Body of pancreas (tissue), 4 donors: Measurements from ENCODE around the gene C5. TPM values are rescaled to one million over a fixed set of nuclear protein-coding genes. Genes with fewer than 3 reads are reported as not detected.

Source experiments
- ATAC-seq: fragments of 150-250 bp; one replicate; pipeline ENCODE4 v1.9.1; 2016
- DNase-seq, 4 donors: peaks; one replicate each; pipeline ENCODE4 v3.0.0-alpha.2; 2019
- H3K27ac ChIP-seq, 4 donors: fragments of 200-600 bp; sonication (generic); 1 replicate in 3 of 4; 2 replicates in 1 of 4; pipeline versions ENCODE4 v1.5.1 to v1.6.1; 2016 to 2019; ENCODE audit warnings: mild to moderate bottlenecking in 1 of 4, mixed read lengths in 1 of 4, moderate library complexity in 1 of 4
- H3K27me3 ChIP-seq, 2 donors: fragments of 200-600 bp; sonication (generic); one replicate each; pipeline ENCODE4 v1.6.0; 2016; ENCODE audit warnings: mild to moderate bottlenecking in 1 of 2
- H3K36me3 ChIP-seq, 2 donors: fragments of 200-600 bp; sonication (generic); replicated peaks in 1 of 2; 2 replicates each; pipeline ENCODE4 v1.5.1; 2016; ENCODE audit warnings: low read depth in 2 of 2; ENCODE audit not compliant: insufficient read depth in 1 of 2
- H3K4me1 ChIP-seq: fragments of 200-600 bp; sonication (generic); one replicate; pipeline ENCODE4 v1.6.0; 2016
- H3K4me3 ChIP-seq, 2 donors: fragments of 200-600 bp; sonication (generic); 1 replicate in 1 of 2; 2 replicates in 1 of 2; pipeline ENCODE4 v1.5.1; 2016 to 2019
- H3K9me3 ChIP-seq, 3 donors: fragments of 200-600 bp; sonication (generic); 1 replicate in 2 of 3; 2 replicates in 1 of 3; pipeline ENCODE4 v1.5.1; 2016
- POLR2A ChIP-seq, 3 donors: fragments of 450-650 bp; IDR thresholded peaks; one replicate each; pipeline ENCODE4 v1.6.1; 2016; ENCODE audit warnings: antibody characterized with exemption in 3 of 3, mild to moderate bottlenecking in 2 of 3
- WGBS, 2 donors: methylation state at CpG; one replicate each; pipeline ENCODE4 v1.1.5; 2017; 5-methylcytosine and 5-hydroxymethylcytosine counted together
- intact Hi-C: fragments of 100-400 bp; cut with DNase I; formaldehyde crosslinking; loops from one replicate; pipeline ENCODE4 v1.15.1; 2023
- total RNA-seq, 2 donors: library from RNA; depleted of rRNA; stranded (reverse); fragments of >200 nt; gene quantifications; one replicate each; pipeline ENCODE4 v1.1.0, GENCODE V29; 2016
- TF ChIP-seq, protein P1 (sequence below), 7 experiments: fragments of 450-650 bp in 4 of 7; fragments of 200-600 bp in 3 of 7; sonication (generic) in 3 of 7; IDR thresholded peaks; one replicate each; pipeline ENCODE4 v1.5.1; 2016 to 2019; ENCODE audit warnings: antibody characterized with exemption in 7 of 7

Gene C5
- total RNA-seq, 2 donors from 2014 or later, result 7.3 to 16.1 TPM

DNA sequence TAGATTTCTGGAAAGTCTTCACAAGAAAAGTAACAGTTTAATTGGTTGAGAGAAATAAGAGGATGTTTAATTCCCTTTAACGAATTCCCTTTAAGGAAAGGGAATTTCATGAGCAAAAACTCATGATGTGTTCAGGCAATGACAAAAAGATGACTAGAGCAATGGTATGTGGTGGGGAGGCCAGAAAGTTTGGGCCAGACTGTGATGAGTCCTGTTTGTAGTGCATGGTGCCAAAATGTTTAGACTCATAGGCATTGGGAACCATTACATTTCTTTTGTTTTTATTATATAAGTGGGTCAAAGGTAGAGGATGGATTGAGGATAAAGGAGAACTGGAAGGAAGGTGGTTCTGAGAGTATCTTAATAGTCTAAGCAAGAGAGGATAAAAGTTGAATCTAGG, 35.6 kb upstream of the C5 start:
- Histone ChIP-seq H3K36me3 (peaks cover 0 to 9% of the 10 kb centered on the region in 2 donors), H3K4me3 (no peak overlapping the region), H3K4me1 (no peaks in the 10 kb centered on the region), H3K27ac (no peak overlapping the region), H3K27me3 (no peaks in the 10 kb centered on the region), H3K9me3 (no peaks in the 10 kb centered on the region)
- no peak for TF ChIP-seq POLR2A (IDR thresholded peaks at IDR 0.05)
- TF ChIP-seq, protein P1, sequence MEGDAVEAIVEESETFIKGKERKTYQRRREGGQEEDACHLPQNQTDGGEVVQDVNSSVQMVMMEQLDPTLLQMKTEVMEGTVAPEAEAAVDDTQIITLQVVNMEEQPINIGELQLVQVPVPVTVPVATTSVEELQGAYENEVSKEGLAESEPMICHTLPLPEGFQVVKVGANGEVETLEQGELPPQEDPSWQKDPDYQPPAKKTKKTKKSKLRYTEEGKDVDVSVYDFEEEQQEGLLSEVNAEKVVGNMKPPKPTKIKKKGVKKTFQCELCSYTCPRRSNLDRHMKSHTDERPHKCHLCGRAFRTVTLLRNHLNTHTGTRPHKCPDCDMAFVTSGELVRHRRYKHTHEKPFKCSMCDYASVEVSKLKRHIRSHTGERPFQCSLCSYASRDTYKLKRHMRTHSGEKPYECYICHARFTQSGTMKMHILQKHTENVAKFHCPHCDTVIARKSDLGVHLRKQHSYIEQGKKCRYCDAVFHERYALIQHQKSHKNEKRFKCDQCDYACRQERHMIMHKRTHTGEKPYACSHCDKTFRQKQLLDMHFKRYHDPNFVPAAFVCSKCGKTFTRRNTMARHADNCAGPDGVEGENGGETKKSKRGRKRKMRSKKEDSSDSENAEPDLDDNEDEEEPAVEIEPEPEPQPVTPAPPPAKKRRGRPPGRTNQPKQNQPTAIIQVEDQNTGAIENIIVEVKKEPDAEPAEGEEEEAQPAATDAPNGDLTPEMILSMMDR (IDR thresholded peaks at IDR 0.05), result no peak
- DNase-seq, result no peak
- ATAC-seq, result no peak
- intact Hi-C loops, result no loop called here
- WGBS, 2 donors, result 71 to 78% methylated on average over 1 of the region's 1 CpG

GRCh38 chr9:121082075-121082474, 32.0 kb upstream of the C5 start:
- H3K27me3 ChIP-seq, result no peaks in the 10 kb centered on the region

GRCh38 chr9:121075251-121076036, 25.4 kb upstream of the C5 start:
- H3K36me3 ChIP-seq, result no peaks in the 10 kb centered on the region
- 3 to 5% methylated on average over 19 of the region's 19 CpGs for WGBS, 2 donors
- H3K27ac ChIP-seq, result peak overlapping the region; percentile 72 to 91 (median 82)
- DNase-seq, result no peak
- H3K4me3 ChIP-seq, result peak overlapping the region; percentile 44 to 68
- no peak for TF ChIP-seq POLR2A (IDR thresholded peaks at IDR 0.05)
- TF ChIP-seq, protein P1 (IDR thresholded peaks at IDR 0.05), result no peak
- intact Hi-C loops, result no loop called here
- H3K9me3 ChIP-seq, result no peaks in the 10 kb centered on the region
- no peak for ATAC-seq
- H3K4me1 ChIP-seq, result peaks cover 13% of the 10 kb centered on the region
- no peaks in the 10 kb centered on the region for H3K27me3 ChIP-seq

More at GRCh38 chr9:121082075-121082474, 32.0 kb upstream of the C5 start:
- Histone ChIP-seq H3K4me3 (no peak overlapping the region), H3K9me3 (no peaks in the 10 kb centered on the region), H3K36me3 (peaks cover 0 to 9% of the 10 kb centered on the region in 2 donors), H3K4me1 (no peaks in the 10 kb centered on the region), H3K27ac (no peak overlapping the region)
- intact Hi-C loops, result no loop called here
- TF ChIP-seq, protein P1 (IDR thresholded peaks at IDR 0.05), result no peak
- TF ChIP-seq POLR2A (IDR thresholded peaks at IDR 0.05), result no peak
- ATAC-seq, result no peak
- 50 to 68% methylated on average over 1 of the region's 1 CpG for WGBS, 2 donors
- no peak for DNase-seq

GRCh38 chr9:121074370-121075250, 24.5 kb upstream of the C5 start, which contains the start of gene CNTRL:
CNTRL (plus strand) TSS chr9:121074955; CDS start chr9:121088327, 13,372 bp downstream.
- peak; percentile 64 to 85 (median 72) for TF ChIP-seq POLR2A (IDR thresholded peaks at IDR 0.05)
- TF ChIP-seq, protein P1 (IDR thresholded peaks at IDR 0.05), result no peak
- no peaks in the 10 kb centered on the region for H3K9me3 ChIP-seq
- H3K4me3 ChIP-seq, result peak within 1 kb of the TSS; percentile 44 to 68
- ATAC-seq (peak; percentile 90), DNase-seq (peak; percentile 87 to 93 (median 90))
- peak within 1 kb of the TSS; percentile 72 to 91 (median 82) for H3K27ac ChIP-seq
- WGBS, 2 donors, result 0 to 1% methylated on average over 29 to 85 of the region's 85 CpGs
- intact Hi-C loops, result no loop called here
- H3K27me3 ChIP-seq, result no peaks in the 10 kb centered on the region
- no peaks in the 10 kb centered on the region for H3K36me3 ChIP-seq
- peaks cover 13% of the 10 kb centered on the region for H3K4me1 ChIP-seq
